ENCODE results near the gene SUGT1.

SUGT1 gene

DNA sequence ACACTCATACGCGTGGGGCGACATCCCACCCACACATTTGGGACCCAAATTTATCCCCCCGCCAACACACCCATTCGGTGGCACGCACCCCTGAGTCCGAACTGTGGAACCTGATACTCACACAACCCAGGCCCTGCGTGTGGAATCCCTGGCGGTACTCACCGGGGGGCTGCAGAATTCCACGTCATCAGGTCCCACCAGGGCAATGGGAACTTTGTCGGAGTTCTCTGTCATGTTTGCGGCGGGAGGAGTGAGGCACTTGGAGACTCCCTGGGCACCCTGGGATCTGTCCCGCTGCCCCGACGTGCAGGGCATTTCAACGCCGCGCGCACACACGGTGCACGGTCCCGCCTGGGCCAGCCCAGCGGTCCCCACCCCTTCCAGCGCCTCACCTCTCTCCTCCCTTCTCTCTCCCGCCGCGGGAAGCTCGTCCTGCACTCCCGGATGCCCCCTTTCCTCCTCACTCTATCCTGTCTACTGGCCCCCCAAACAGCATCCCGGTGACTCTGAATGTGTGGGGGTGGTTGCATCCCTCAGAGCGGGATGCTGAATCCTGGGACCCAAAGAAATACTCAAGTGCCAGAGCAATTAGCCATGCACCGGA is 86.9 kb downstream of the SUGT1 start, which contains the start of gene CNMD:
Gene CNMD (minus strand): TSS at position 353 of the 604 bp plus-strand sequence. CDS start 119 bp downstream, at position 234.
- DNase-seq: no peak

DNA sequence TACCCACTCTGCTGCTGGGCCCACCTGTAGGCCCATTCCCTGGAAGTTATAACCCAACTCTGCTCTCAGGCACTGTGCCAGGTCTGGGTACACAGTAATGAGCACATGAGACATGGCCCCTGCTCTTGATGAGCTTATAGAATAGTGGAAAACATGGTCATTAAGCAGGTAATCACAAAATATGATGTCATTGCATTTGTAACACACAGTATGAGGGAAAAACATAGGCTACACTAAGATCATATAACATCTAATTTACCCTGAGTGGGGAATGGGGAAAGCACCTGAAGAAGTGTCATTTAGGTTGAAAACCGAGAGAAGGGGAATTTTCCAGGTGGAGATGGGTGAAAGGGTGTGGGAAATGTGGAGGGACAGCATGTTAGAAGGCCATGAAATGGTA is 90.9 kb downstream of the SUGT1 start:
- no peak for DNase-seq

DNA sequence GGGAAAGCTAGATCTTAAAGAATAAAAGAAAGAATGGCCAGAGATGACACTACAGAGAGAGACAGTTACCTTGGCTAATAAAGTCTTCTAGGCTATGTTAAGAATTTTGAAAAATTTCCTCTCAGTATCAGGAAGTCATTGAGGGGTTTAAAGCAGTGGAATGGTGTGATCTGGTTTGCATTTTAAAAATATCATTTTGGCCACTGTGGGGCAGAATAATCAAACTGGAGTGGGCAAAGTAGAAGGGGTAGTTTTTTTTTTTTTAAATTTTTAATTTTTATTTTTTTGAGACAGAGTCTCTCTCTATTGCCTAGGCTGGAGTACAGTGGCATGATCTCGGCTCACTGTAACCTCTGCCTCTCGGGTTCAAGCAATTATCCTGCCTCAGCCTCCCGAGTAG is 91.4 kb downstream of the SUGT1 start:
- DNase-seq: no peak

DNA sequence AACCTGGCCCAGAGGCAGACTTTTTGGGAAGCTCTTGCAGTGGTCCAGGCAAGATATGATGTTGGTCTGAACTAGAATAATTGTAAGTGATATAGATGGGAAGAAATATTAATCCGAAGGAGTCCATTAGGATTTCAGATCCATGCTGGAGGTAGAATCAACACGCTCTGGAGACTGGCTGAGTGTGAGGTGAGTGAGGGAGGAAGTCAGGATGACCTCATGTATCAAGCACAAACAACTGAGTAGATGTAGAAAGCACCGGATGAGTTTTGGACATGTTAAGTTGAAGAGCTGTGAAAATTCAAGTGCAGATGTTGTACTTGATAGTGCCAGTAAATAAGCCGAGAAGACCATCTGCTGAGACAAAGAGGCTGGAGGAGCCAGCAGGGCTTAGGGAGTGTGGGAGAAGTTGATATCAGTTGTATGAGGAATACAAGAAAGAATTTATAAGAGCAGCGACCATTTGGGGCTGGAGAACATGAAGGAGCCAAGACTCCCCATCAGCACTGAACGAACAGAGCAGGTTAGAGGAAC is 92.3 kb downstream of the SUGT1 start:
- DNase-seq: no peak

DNA sequence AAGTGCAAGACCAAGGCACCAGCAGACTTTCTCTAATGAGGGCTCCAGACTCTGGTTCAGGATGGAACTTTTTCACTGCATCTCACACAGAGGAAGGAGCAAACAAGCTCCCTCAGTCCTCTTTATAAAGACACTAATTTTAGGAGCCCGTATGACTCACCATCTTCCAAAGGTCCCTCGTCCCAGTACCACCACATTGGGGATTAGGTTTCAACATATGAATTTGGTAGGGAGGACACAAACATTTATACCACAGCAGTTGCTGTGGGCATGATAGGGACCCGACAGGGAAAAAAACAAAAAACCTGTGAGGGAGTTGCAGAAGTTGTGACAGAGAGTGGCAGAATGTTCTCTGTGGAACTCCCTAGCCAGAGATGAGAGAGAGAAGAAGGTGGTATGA is 93.5 kb downstream of the SUGT1 start:
- DNase-seq: no peak

DNA sequence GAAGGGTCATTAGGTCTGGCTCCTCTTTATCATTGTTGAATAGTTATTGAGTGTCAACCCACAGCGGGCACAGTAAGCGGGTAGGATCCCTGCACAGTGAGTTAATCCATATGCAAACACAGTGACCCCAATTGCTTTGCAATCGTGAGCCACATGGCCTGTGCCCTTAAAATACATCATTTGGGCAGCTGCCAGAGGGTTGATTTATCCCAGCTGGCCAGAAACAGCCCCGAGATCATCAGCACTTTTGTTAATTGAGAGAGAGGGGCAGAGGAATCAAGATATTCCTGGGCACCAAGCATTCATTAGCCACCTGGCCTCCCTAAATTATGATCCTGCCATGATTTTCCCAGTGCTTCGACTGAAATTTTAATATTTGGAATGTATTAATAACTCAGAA is 96.8 kb downstream of the SUGT1 start:
- no peak for DNase-seq

Measured in kidney glomerular epithelial cell (primary cell).